Measurements from ENCODE around the gene SLC35B2.

The SLC35B2 gene

GRCh38 chr6:44255871-44256774 lies 1.2 kb downstream of the SLC35B2 start:
- DNase-seq (ENCODE audit: extremely low spot score, insufficient read length, low read depth) = no peak
- FAIRE-seq = no peak

GRCh38 chr6:44255105-44255808 lies 2.1 kb downstream of the SLC35B2 start:
- DNase-seq (ENCODE audit: extremely low spot score, insufficient read length, low read depth) (no peak), FAIRE-seq (no peak)

- DNase-seq (ENCODE audit: extremely low spot score, insufficient read length, low read depth) (no peak), FAIRE-seq (no peak)
Measured at GRCh38 chr6:44254191-44255104, 2.9 kb downstream of the SLC35B2 start.

GRCh38 chr6:44253307-44254101 lies 3.8 kb downstream of the SLC35B2 start:
- FAIRE-seq = no peak
- DNase-seq (ENCODE audit: extremely low spot score, insufficient read length, low read depth) = no peak

GRCh38 chr6:44251576-44252524 lies 5.5 kb downstream of the SLC35B2 start:
- DNase-seq (ENCODE audit: extremely low spot score, insufficient read length, low read depth) (no peak), FAIRE-seq (no peak)

GRCh38 chr6:44250718-44251123 lies 6.6 kb downstream of the SLC35B2 start:
- no peak for FAIRE-seq

GRCh38 chr6:44250067-44250717 lies 7.1 kb downstream of the SLC35B2 start:
- DNase-seq (ENCODE audit: extremely low spot score, insufficient read length, low read depth) (no peak), FAIRE-seq (no peak)

More at GRCh38 chr6:44250718-44251123, 6.6 kb downstream of the SLC35B2 start:
- DNase-seq (ENCODE audit: extremely low spot score, insufficient read length, low read depth) = no peak

- FAIRE-seq (no peak), DNase-seq (ENCODE audit: extremely low spot score, insufficient read length, low read depth) (no peak)
Measured at GRCh38 chr6:44249082-44249748, 8.1 kb downstream of the SLC35B2 start.

- no peak for DNase-seq (ENCODE audit: extremely low spot score, insufficient read length, low read depth)
- no peak for FAIRE-seq
Measured at GRCh38 chr6:44248579-44248978, 8.7 kb downstream of the SLC35B2 start.

- FAIRE-seq = no peak
Measured at GRCh38 chr6:44247338-44248302, 9.7 kb downstream of the SLC35B2 start.

GRCh38 chr6:44246663-44247337 lies 10.5 kb downstream of the SLC35B2 start, which contains the start of gene HSP90AB1:
TSS of gene HSP90AB1 (plus strand) at chr6:44247101. CDS start at chr6:44248630, 1,529 bp downstream.
- peak; percentile 91 for DNase-seq (ENCODE audit: extremely low spot score, insufficient read length, low read depth)
- peak; percentile 91 for FAIRE-seq

More at GRCh38 chr6:44247338-44248302, 9.7 kb downstream of the SLC35B2 start:
- DNase-seq (ENCODE audit: extremely low spot score, insufficient read length, low read depth) = no peak

GRCh38 chr6:44245912-44246662 lies 11.2 kb downstream of the SLC35B2 start:
- DNase-seq (ENCODE audit: extremely low spot score, insufficient read length, low read depth) = no peak
- peak; percentile 45 for FAIRE-seq

GRCh38 chr6:44245391-44245911 lies 11.9 kb downstream of the SLC35B2 start:
- DNase-seq (ENCODE audit: extremely low spot score, insufficient read length, low read depth) = no peak

GRCh38 chr6:44243345-44243744 lies 14.0 kb downstream of the SLC35B2 start:
- no peak for FAIRE-seq
- no peak for DNase-seq (ENCODE audit: extremely low spot score, insufficient read length, low read depth)

More at GRCh38 chr6:44245391-44245911, 11.9 kb downstream of the SLC35B2 start:
- no peak for FAIRE-seq

Measured in GM18507 (cell line).